C1 segment of cervical spinal cord (tissue), 14 donors: Measurements from ENCODE around the gene ASTN2.

Experiments
- DNase-seq, 14 donors: peaks; one replicate each; lab custom pipeline; 2025; lab: John Stamatoyannopoulos, UW

Gene ASTN2

GRCh38 chr9:116683535-116683934, 731.3 kb downstream of the ASTN2 start:
- no peak for DNase-seq

GRCh38 chr9:116674210-116674980, 740.5 kb downstream of the ASTN2 start:
- DNase-seq, result no peak

GRCh38 chr9:116673375-116673774, 741.5 kb downstream of the ASTN2 start:
- DNase-seq, result no peak

- no peak for DNase-seq
These were observed 743.3 kb downstream of the ASTN2 start for GRCh38 chr9:116671605-116672004.

- DNase-seq, result no peak
These were observed 745.7 kb downstream of the ASTN2 start for GRCh38 chr9:116668970-116669695.

GRCh38 chr9:116663581-116663980, 751.3 kb downstream of the ASTN2 start:
- no peak for DNase-seq

GRCh38 chr9:116662646-116663310, 752.1 kb downstream of the ASTN2 start:
- no peak for DNase-seq

- peak in 7 of 14 donors; percentile 4 to 70 (median 14) for DNase-seq
These were observed 753.6 kb downstream of the ASTN2 start for GRCh38 chr9:116661037-116661954.

- no peak for DNase-seq
These were observed 756.6 kb downstream of the ASTN2 start for GRCh38 chr9:116658265-116658664.

GRCh38 chr9:116656977-116657376, 757.9 kb downstream of the ASTN2 start:
- no peak for DNase-seq

- peak in 4 of 14 donors; percentile 1 to 65 (median 37) for DNase-seq
These were observed 758.3 kb downstream of the ASTN2 start for GRCh38 chr9:116656501-116656971.

- no peak for DNase-seq
These were observed 760.9 kb downstream of the ASTN2 start for GRCh38 chr9:116654059-116654355.

GRCh38 chr9:116653348-116654058, 761.4 kb downstream of the ASTN2 start:
- DNase-seq, result peak in 2 of 14 donors; percentile 0 to 4

GRCh38 chr9:116647515-116647809, 767.4 kb downstream of the ASTN2 start:
- DNase-seq, result peak in 1 of 14 donors; percentile 1

- DNase-seq, result peak in 2 of 14 donors; percentile 23 to 28
These were observed 768.0 kb downstream of the ASTN2 start for GRCh38 chr9:116646661-116647514.

GRCh38 chr9:116644091-116644688, 770.7 kb downstream of the ASTN2 start:
- DNase-seq, result no peak

GRCh38 chr9:116643691-116644090, 771.2 kb downstream of the ASTN2 start:
- DNase-seq, result no peak

GRCh38 chr9:116641292-116642059, 773.4 kb downstream of the ASTN2 start:
- no peak for DNase-seq

GRCh38 chr9:116639251-116639741, 775.6 kb downstream of the ASTN2 start:
- DNase-seq, result no peak
